T-helper 1 cell treated with Interleukin-12 subunit alpha and Interleukin-12 subunit beta and Interleukin-4 antibody, amounts not matched to agents 30 μg/mL and 1 μg/mL, for 36 hours (primary cell): Measurements from ENCODE around the gene DNAL4.

Experiments used
- H3K27ac Mint-ChIP-seq: one replicate; pipeline ENCODE4 v1.8.0; 2021; ENCODE audit warnings: mild to moderate bottlenecking, mixed read lengths
- H3K27me3 Mint-ChIP-seq: one replicate; pipeline ENCODE4 v1.8.0; 2021; ENCODE audit warnings: low read depth, mixed read lengths
- H3K36me3 Mint-ChIP-seq: one replicate; pipeline ENCODE4 v1.8.0; 2021; ENCODE audit warnings: low read depth, mixed read lengths
- H3K4me1 Mint-ChIP-seq: one replicate; pipeline ENCODE4 v1.8.0; 2021; ENCODE audit warnings: low read depth, mixed read lengths
- H3K4me3 Mint-ChIP-seq: one replicate; pipeline ENCODE4 v1.8.0; 2021; ENCODE audit warnings: mild to moderate bottlenecking, moderate library complexity, mixed read lengths
- H3K9me3 Mint-ChIP-seq: one replicate; pipeline ENCODE4 v1.8.0; 2021; ENCODE audit warnings: mixed read lengths

Gene DNAL4

GRCh38 chr22:38831166-38831945 is 37.4 kb upstream of the DNAL4 start:
- H3K27me3 Mint-ChIP-seq, result no peaks in the 10 kb centered on the region
- no peaks in the 10 kb centered on the region for H3K36me3 Mint-ChIP-seq
- no peak overlapping the region for H3K27ac Mint-ChIP-seq
- H3K4me3 Mint-ChIP-seq, result no peak overlapping the region
- H3K9me3 Mint-ChIP-seq, result no peaks in the 10 kb centered on the region
- no peaks in the 10 kb centered on the region for H3K4me1 Mint-ChIP-seq

DNA sequence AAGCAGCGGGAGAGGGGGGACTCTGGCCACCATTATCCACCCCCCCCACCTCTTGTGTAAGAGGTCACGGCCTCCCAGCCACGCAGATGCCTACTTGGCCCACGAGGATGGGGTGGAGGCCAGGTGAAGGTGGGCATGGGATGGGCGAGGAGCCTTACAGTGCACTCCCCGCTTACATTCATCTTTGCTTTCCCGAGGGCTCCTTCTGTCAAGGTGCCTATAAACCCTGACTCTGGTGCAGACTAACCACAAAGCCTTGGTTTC is 36.8 kb upstream of the DNAL4 start:
- no peaks in the 10 kb centered on the region for H3K4me1 Mint-ChIP-seq
- no peaks in the 10 kb centered on the region for H3K9me3 Mint-ChIP-seq
- no peak overlapping the region for H3K4me3 Mint-ChIP-seq
- no peaks in the 10 kb centered on the region for H3K27me3 Mint-ChIP-seq
- no peak overlapping the region for H3K27ac Mint-ChIP-seq
- no peaks in the 10 kb centered on the region for H3K36me3 Mint-ChIP-seq

DNA sequence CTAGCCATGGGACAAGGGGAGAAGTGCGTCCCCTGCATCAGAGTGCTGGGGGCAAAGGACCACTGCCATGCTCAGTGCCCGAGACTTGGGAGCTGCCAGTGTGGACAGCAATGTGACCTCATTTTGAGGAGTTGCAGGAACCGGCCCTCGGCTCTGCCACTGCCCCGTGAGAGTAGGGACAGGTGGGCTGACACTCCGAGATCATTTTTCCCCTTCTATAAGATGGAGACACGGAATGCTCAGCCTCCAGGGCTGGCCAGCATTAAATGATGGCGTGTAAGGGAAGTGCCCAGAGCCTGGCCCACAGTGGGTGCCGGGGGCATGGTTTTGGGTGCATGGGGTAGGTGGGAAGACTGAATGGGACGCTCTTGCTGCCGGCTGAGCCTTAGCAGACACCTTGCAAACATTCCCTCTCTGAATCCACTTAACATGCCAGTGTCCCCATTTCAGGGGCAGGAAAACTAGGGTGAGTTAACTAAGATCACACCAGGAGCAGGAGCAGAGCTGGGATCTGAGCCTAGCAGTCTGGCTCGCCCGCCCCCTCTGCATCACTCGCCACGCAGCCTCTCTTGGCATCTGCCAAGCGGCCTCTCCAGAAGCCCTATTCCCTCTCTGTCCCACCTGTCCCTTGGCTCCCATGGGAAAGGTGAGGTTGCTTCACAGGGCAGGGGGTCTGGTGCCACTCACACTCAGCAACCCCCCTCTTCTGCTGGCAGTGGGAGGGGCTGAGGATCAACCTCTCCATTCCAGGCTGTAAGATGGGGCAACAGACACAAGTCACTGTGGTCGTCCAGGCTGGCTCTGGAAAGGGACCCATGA is 36.3 kb upstream of the DNAL4 start:
- H3K27me3 Mint-ChIP-seq, result no peaks in the 10 kb centered on the region
- H3K4me3 Mint-ChIP-seq, result no peak overlapping the region
- H3K36me3 Mint-ChIP-seq, result no peaks in the 10 kb centered on the region
- H3K4me1 Mint-ChIP-seq, result no peaks in the 10 kb centered on the region
- H3K27ac Mint-ChIP-seq, result no peak overlapping the region
- H3K9me3 Mint-ChIP-seq, result no peaks in the 10 kb centered on the region

- H3K9me3 Mint-ChIP-seq, result no peaks in the 10 kb centered on the region
- no peaks in the 10 kb centered on the region for H3K36me3 Mint-ChIP-seq
- peaks cover under 1% of the 10 kb centered on the region for H3K4me1 Mint-ChIP-seq
- no peaks in the 10 kb centered on the region for H3K27me3 Mint-ChIP-seq
- H3K27ac Mint-ChIP-seq, result no peak overlapping the region
- no peak overlapping the region for H3K4me3 Mint-ChIP-seq
Measured at GRCh38 chr22:38829485-38829884, 35.5 kb upstream of the DNAL4 start.

DNA sequence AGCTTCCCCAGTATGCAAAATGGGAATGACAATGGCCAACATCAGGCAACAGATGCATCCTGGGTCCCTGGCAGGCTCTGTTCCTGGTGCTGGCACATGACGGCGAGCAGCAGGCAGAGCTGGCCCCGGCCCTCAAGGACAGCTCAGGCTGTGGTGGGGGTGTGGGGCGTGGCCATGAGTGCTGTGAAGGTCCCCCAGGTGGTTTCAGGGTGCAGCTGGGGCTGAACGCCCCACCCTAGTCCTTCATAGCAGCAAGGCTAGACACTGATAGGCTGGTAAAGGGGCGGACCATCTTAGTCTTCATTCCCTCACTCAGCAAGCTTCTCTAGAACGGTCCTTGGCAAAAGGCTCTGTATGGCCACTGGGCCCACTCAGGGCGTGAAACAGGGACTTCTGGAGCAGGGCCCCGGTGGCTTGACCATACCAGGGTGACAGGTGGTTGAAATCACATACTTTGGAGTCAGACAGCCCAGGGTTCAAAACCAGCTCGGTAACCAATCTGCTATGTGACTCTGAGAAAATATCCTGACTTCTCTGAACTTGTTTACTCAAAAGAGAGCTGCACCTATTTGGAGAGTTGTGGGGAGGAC is 34.8 kb upstream of the DNAL4 start:
- no peaks in the 10 kb centered on the region for H3K27me3 Mint-ChIP-seq
- H3K9me3 Mint-ChIP-seq, result no peaks in the 10 kb centered on the region
- no peak overlapping the region for H3K4me3 Mint-ChIP-seq
- peaks cover 3% of the 10 kb centered on the region for H3K4me1 Mint-ChIP-seq
- H3K36me3 Mint-ChIP-seq, result no peaks in the 10 kb centered on the region
- H3K27ac Mint-ChIP-seq, result no peak overlapping the region

- no peaks in the 10 kb centered on the region for H3K9me3 Mint-ChIP-seq
- no peaks in the 10 kb centered on the region for H3K36me3 Mint-ChIP-seq
- no peaks in the 10 kb centered on the region for H3K27me3 Mint-ChIP-seq
- peaks cover 3% of the 10 kb centered on the region for H3K4me1 Mint-ChIP-seq
- H3K4me3 Mint-ChIP-seq, result no peak overlapping the region
- H3K27ac Mint-ChIP-seq, result no peak overlapping the region
Measured at GRCh38 chr22:38828191-38828590, 34.2 kb upstream of the DNAL4 start.

DNA sequence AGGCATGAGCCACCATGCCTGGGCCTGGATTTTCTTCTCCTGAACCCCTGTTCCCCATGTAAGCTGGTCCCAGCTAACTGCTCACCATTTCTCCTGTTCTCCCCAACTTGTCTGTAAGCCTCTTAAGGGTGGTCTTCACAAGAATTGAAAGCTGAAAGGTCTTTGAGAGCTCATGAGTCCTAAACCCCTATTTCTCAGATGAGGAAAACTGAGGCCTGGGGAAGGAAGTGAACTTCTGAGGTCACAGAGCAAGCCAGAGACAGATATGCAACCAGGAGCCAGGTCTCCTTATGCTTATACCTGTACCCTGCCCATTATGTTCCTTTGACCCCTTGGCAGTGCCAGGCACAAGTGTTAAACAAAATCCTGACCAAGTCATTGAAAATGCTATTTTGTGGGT is 33.6 kb upstream of the DNAL4 start:
- Mint-ChIP-seq H3K36me3 (no peaks in the 10 kb centered on the region), H3K4me1 (peaks cover 3% of the 10 kb centered on the region), H3K4me3 (no peak overlapping the region), H3K9me3 (no peaks in the 10 kb centered on the region), H3K27ac (no peak overlapping the region), H3K27me3 (no peaks in the 10 kb centered on the region)

DNA sequence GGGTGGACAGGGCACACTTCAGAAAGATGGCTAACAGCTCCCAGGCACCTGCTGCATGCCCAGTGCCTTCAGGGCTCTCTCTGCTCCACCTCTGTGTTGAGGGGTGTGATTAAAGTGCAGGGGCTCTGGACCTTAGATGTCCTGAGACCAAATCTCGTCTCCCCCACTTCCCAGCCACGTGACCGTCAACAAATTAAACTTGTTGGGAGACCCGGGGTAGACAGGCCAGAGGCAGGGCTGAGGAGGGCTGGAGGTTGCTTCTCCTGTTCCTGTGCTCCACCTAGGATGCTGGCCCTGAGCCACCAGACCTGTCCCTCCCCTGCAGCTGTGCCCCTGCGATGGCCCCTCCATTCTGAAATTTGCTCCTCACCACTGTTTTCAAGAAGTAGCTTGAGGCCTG is 32.9 kb upstream of the DNAL4 start:
- no peaks in the 10 kb centered on the region for H3K27me3 Mint-ChIP-seq
- no peak overlapping the region for H3K27ac Mint-ChIP-seq
- no peak overlapping the region for H3K4me3 Mint-ChIP-seq
- H3K4me1 Mint-ChIP-seq, result peaks cover 3% of the 10 kb centered on the region
- no peaks in the 10 kb centered on the region for H3K36me3 Mint-ChIP-seq
- H3K9me3 Mint-ChIP-seq, result no peaks in the 10 kb centered on the region

- Mint-ChIP-seq H3K4me3 (no peak overlapping the region), H3K9me3 (no peaks in the 10 kb centered on the region), H3K4me1 (peaks cover 3% of the 10 kb centered on the region), H3K27me3 (no peaks in the 10 kb centered on the region), H3K27ac (no peak overlapping the region), H3K36me3 (no peaks in the 10 kb centered on the region)
Measured at GRCh38 chr22:38826386-38826785, 32.4 kb upstream of the DNAL4 start.

DNA sequence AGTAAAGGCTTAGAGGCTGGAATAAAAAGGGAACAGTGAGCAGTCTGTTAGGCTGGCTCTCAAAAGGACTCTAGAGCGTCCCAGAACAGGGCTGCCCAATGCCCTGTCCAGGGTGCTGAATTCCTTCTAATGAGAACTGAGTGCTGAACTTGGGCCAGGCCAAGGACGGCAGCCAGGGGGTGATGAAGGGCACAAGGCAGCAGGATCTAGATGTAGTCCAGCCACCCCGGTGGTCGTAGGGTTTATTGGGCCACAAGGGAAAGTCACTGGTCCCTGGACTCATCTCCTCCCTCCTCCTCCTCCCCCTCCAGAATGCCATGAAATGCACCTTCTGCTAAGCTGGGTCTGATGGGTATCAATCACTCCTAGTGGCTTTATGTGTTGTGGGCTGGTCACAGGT is 30.6 kb upstream of the DNAL4 start:
- H3K4me1 Mint-ChIP-seq, result peaks cover 3% of the 10 kb centered on the region
- no peaks in the 10 kb centered on the region for H3K27me3 Mint-ChIP-seq
- H3K4me3 Mint-ChIP-seq, result no peak overlapping the region
- no peaks in the 10 kb centered on the region for H3K36me3 Mint-ChIP-seq
- H3K9me3 Mint-ChIP-seq, result no peaks in the 10 kb centered on the region
- H3K27ac Mint-ChIP-seq, result no peak overlapping the region

DNA sequence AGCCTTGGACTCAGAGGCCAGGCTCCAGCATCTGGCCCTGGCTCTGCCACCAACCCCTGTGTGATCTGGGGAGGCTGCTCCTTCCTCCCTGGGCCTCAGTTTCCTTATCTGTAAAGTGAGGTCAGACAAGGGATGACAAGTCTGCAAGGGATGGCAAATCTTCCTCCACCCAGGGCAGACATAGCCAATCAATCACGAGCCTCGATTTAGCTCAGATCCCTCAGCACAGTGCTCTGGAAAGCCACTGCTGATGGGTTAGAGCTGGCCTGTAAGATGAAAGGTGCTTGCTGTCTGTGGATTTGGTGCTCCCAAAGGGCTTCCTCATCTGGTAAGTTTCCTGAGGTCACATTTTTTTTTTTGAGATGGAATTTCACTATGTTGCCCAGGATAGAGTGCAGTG is 29.7 kb upstream of the DNAL4 start:
- Mint-ChIP-seq H3K36me3 (no peaks in the 10 kb centered on the region), H3K9me3 (no peaks in the 10 kb centered on the region), H3K27me3 (no peaks in the 10 kb centered on the region), H3K4me1 (peaks cover 3% of the 10 kb centered on the region), H3K27ac (no peak overlapping the region), H3K4me3 (no peak overlapping the region)

DNA sequence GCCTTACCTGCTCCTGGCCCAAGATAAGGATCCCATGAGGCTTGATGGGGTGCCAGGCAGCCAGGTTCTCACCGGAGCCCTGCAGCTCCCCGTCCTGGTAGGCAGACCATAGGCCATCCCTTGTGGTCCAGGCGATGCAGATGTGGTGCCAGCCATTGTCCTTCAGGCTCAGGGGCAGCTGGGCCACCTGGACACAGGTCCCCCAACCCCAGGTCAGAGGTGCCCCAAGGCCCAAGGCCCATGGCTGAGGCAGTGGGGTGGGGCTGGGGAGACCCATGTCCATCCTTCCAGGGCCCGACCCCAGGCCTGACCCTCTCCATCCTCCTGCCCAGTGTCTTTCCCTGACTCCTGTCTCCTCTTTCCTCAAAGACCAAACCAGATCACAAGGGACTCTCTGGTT is 29.1 kb upstream of the DNAL4 start:
- H3K4me1 Mint-ChIP-seq, result peaks cover 3% of the 10 kb centered on the region
- no peaks in the 10 kb centered on the region for H3K36me3 Mint-ChIP-seq
- H3K27ac Mint-ChIP-seq, result no peak overlapping the region
- no peaks in the 10 kb centered on the region for H3K9me3 Mint-ChIP-seq
- no peak overlapping the region for H3K4me3 Mint-ChIP-seq
- no peaks in the 10 kb centered on the region for H3K27me3 Mint-ChIP-seq

- no peaks in the 10 kb centered on the region for H3K36me3 Mint-ChIP-seq
- H3K9me3 Mint-ChIP-seq, result no peaks in the 10 kb centered on the region
- no peak overlapping the region for H3K27ac Mint-ChIP-seq
- peaks cover 5% of the 10 kb centered on the region for H3K27me3 Mint-ChIP-seq
- H3K4me3 Mint-ChIP-seq, result no peak overlapping the region
- H3K4me1 Mint-ChIP-seq, result peaks cover 3% of the 10 kb centered on the region
Measured at GRCh38 chr22:38820020-38820419, 26.1 kb upstream of the DNAL4 start.

- Mint-ChIP-seq H3K27me3 (peaks cover 5% of the 10 kb centered on the region), H3K9me3 (no peaks in the 10 kb centered on the region), H3K4me1 (peaks cover 2% of the 10 kb centered on the region), H3K27ac (no peak overlapping the region), H3K4me3 (no peak overlapping the region), H3K36me3 (no peaks in the 10 kb centered on the region)
Measured at GRCh38 chr22:38819387-38819940, 25.5 kb upstream of the DNAL4 start.

GRCh38 chr22:38817196-38817595 is 23.3 kb upstream of the DNAL4 start:
- Mint-ChIP-seq H3K27me3 (peaks cover 5% of the 10 kb centered on the region), H3K9me3 (no peaks in the 10 kb centered on the region), H3K27ac (no peak overlapping the region), H3K4me1 (no peaks in the 10 kb centered on the region), H3K36me3 (no peaks in the 10 kb centered on the region), H3K4me3 (no peak overlapping the region)
